ENCODE measurements around the gene BRD9.

BRD9 gene

GRCh38 chr5:905139-905642 is 12.6 kb upstream of the BRD9 start:
- H3K27me3 Mint-ChIP-seq (ENCODE audit: low read depth, poor library complexity): no peaks in the 10 kb centered on the region
- TF ChIP-seq CTCF (IDR thresholded peaks at IDR 0.05): no peak
- peaks cover 44% of the 10 kb centered on the region for H3K36me3 Mint-ChIP-seq (ENCODE audit: low read depth)
- no peak overlapping the region for H3K27ac Mint-ChIP-seq
- no peak for DNase-seq
- no peak overlapping the region for H3K4me3 Mint-ChIP-seq
- H3K4me1 Mint-ChIP-seq: no peaks in the 10 kb centered on the region
- H3K9me3 Mint-ChIP-seq: no peaks in the 10 kb centered on the region

DNA sequence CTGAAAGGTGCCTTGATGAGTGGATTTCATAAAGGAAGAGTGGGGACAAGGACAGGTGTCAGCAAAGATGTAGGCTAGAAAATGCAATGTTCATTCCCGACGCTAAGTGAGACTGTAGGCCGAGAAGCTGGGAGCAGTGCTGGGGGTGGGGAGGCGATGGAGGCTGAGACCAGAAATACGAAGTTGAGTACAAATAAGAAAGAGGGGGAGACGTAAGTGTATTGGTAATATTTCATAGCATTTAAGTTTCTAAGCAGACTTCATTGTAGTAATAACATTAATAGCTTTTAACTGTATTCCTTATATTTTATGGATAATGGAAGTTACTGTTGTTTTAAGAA is 11.1 kb upstream of the BRD9 start:
- H3K4me1 Mint-ChIP-seq: no peaks in the 10 kb centered on the region
- H3K36me3 Mint-ChIP-seq (ENCODE audit: low read depth): peaks cover 35% of the 10 kb centered on the region
- TF ChIP-seq CTCF (IDR thresholded peaks at IDR 0.05): no peak
- H3K27me3 Mint-ChIP-seq (ENCODE audit: low read depth, poor library complexity): no peaks in the 10 kb centered on the region
- no peak for DNase-seq
- H3K4me3 Mint-ChIP-seq: no peak overlapping the region
- H3K27ac Mint-ChIP-seq: no peak overlapping the region
- H3K9me3 Mint-ChIP-seq: no peaks in the 10 kb centered on the region

GRCh38 chr5:902129-902916 is 9.7 kb upstream of the BRD9 start:
- H3K27me3 Mint-ChIP-seq (ENCODE audit: low read depth, poor library complexity): no peaks in the 10 kb centered on the region
- no peaks in the 10 kb centered on the region for H3K4me1 Mint-ChIP-seq
- TF ChIP-seq CTCF (IDR thresholded peaks at IDR 0.05): no peak
- no peak overlapping the region for H3K4me3 Mint-ChIP-seq
- no peak for DNase-seq
- H3K27ac Mint-ChIP-seq: no peak overlapping the region
- peaks cover 29% of the 10 kb centered on the region for H3K36me3 Mint-ChIP-seq (ENCODE audit: low read depth)
- no peaks in the 10 kb centered on the region for H3K9me3 Mint-ChIP-seq

DNA sequence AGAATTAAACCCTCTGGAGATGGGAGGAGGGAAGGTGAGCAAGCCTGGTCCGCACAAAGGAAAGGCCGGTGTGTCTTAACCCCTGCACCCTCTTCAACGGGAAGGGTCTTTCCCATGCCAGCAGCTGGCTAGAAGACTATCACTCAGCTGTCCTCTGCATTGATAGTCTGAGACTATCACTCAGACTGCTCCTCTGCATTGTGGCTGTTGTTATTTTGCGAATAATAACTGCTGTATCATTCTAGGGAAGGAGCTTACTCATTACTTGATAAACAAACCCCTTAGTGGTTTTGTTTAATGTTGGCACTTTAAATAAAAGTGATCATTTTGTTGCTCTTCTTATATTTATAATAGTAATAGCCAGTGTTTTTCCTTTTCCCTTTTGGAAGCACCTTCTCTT is 8.2 kb upstream of the BRD9 start:
- H3K4me3 Mint-ChIP-seq: no peak overlapping the region
- no peaks in the 10 kb centered on the region for H3K27me3 Mint-ChIP-seq (ENCODE audit: low read depth, poor library complexity)
- H3K4me1 Mint-ChIP-seq: no peaks in the 10 kb centered on the region
- no peak for TF ChIP-seq CTCF (IDR thresholded peaks at IDR 0.05)
- no peaks in the 10 kb centered on the region for H3K9me3 Mint-ChIP-seq
- no peak overlapping the region for H3K27ac Mint-ChIP-seq
- DNase-seq: no peak
- peaks cover 26% of the 10 kb centered on the region for H3K36me3 Mint-ChIP-seq (ENCODE audit: low read depth)

- H3K27ac Mint-ChIP-seq: no peak overlapping the region
- H3K9me3 Mint-ChIP-seq: no peaks in the 10 kb centered on the region
- H3K4me1 Mint-ChIP-seq: peaks cover 26% of the 10 kb centered on the region
- peak overlapping the region; percentile 83 for H3K4me3 Mint-ChIP-seq
- peaks cover 29% of the 10 kb centered on the region for H3K36me3 Mint-ChIP-seq (ENCODE audit: low read depth)
- no peak for DNase-seq
- no peaks in the 10 kb centered on the region for H3K27me3 Mint-ChIP-seq (ENCODE audit: low read depth, poor library complexity)
- no peak for TF ChIP-seq CTCF (IDR thresholded peaks at IDR 0.05)
Observed at GRCh38 chr5:893711-894110, 1.1 kb upstream of the BRD9 start.

DNA sequence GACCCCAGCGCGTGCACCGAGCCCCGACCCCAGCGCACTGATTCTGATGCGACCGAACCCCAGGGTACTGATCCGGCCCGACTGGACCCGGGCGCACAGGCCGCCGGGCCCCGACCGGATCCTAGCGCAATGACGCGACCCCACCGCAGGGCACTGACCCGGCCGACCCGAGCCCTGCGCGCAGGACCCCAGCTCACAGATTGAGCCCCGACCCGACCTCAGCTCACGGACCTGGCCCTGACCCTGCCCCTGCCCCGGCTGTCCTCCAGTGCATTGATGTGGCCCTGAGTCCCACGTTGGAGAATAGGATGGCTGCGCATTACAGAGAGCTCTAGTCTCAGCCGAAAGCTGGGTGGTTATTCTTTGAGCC is 521 bp upstream of the BRD9 start:
- Mint-ChIP-seq H3K27me3 (ENCODE audit: low read depth, poor library complexity) (no peaks in the 10 kb centered on the region), H3K4me1 (peaks cover 26% of the 10 kb centered on the region), H3K27ac (no peak overlapping the region), H3K4me3 (peak overlapping the region; percentile 83), H3K36me3 (ENCODE audit: low read depth) (peaks cover 35% of the 10 kb centered on the region), H3K9me3 (no peaks in the 10 kb centered on the region)
- peak; percentile 39 for DNase-seq
- no peak for TF ChIP-seq CTCF (IDR thresholded peaks at IDR 0.05)
